ENCODE results near the gene ZNF507. TPM values are rescaled to one million over a fixed set of nuclear protein-coding genes. Genes with fewer than 3 reads are reported as not detected.
"Not testable (repeated sequence)": the region's sequence is repeated elsewhere in the genome, so short reads cannot be mapped to it uniquely, and the experiment has no call there.

ZNF507 gene
- total and polyA plus RNA-seq, 2 of the 8 experiments (the other 6 are each of a cell fraction or from before 2014, with no cell fraction given), result 8.6 to 28.8 TPM

- H4K5ac ChIP-seq (ENCODE audit: insufficient read length, low read depth, low read length); H3K9ac ChIP-seq (replicated peaks in 1 of 4; ENCODE audit: extremely low read depth in 1 of 4, low read depth in 3 of 4, low read length in 3 of 4); H2AFZ ChIP-seq (ENCODE audit: low read length); FAIRE-seq; DNase-seq (ENCODE audit: low read depth in 1 of 2, low spot score in 2 of 2); H4K8ac ChIP-seq (ENCODE audit: extremely low read depth, insufficient read depth, low read length); H3K18ac ChIP-seq (ENCODE audit: extremely low read depth, low read length); H3K79me2 ChIP-seq (ENCODE audit: control insufficient read depth in 1 of 2, insufficient read depth in 2 of 2, low read length in 2 of 2); H2AK5ac ChIP-seq (ENCODE audit: low read depth, low read length); CTCF ChIA-PET (ENCODE audit: partially characterized antibody); H3K4me1 ChIP-seq (replicated peaks in 1 of 4; ENCODE audit: control insufficient read depth in 3 of 4, insufficient read depth in 4 of 4, low read length in 3 of 4); H3K79me1 ChIP-seq (ENCODE audit: low read depth, low read length); H2BK20ac ChIP-seq (ENCODE audit: low read length); H4K91ac ChIP-seq (replicated peaks; ENCODE audit: insufficient read length, low read length); H3K27ac ChIP-seq (ENCODE audit: low read depth, low read length); H3K23me2 ChIP-seq (ENCODE audit: low read depth, low read length); H3K23ac ChIP-seq (ENCODE audit: insufficient read length); H2BK15ac ChIP-seq (ENCODE audit: low read length); H2BK12ac ChIP-seq (ENCODE audit: low read depth, low read length); H3K9me3 ChIP-seq (ENCODE audit: insufficient read depth in 2 of 2, low read depth in 1 of 2, low read length in 1 of 2); H3K4ac ChIP-seq (replicated peaks; ENCODE audit: insufficient read length, low read depth, low read length); H3K27me3 ChIP-seq (replicated peaks in 1 of 4; ENCODE audit: control insufficient read depth in 3 of 4, extremely low read depth in 1 of 4, insufficient read depth in 3 of 4, low read length in 3 of 4); H3K4me3 ChIP-seq (ENCODE audit: extremely low read depth in 1 of 4, insufficient read depth in 2 of 4, low read depth in 3 of 4, low read length in 4 of 4); H2BK5ac ChIP-seq (ENCODE audit: low read depth, low read length); H3K56ac ChIP-seq (replicated peaks; ENCODE audit: insufficient read length, low read depth, low read length); H3K14ac ChIP-seq (ENCODE audit: insufficient read length); H4K20me1 ChIP-seq (replicated peaks in 1 of 2; ENCODE audit: control insufficient read depth in 1 of 2, insufficient read depth in 2 of 2, low read length in 2 of 2); H2BK120ac ChIP-seq (replicated peaks; ENCODE audit: low read depth, low read length); H3K4me2 ChIP-seq (ENCODE audit: insufficient read depth in 1 of 2, low read depth in 2 of 2, low read length in 2 of 2): not testable (repeated sequence)
- POLR2A ChIA-PET (ENCODE audit: partially characterized antibody), result interaction anchor here (1.4 kb wide), 1 partner anchor 18 kb away, joined by 3 read pairs; the partner anchor contains the start of gene DPY19L3
- WGBS, 2 experiments (ENCODE audit: extremely low coverage in 1 of 2, insufficient coverage in 1 of 2, insufficient read length in 1 of 2, insufficient replicate concordance in 2 of 2, low coverage in 1 of 2, low lambda C conversion rate in 2 of 2, missing lambda C conversion rate in 1 of 2), result 96% methylated on average over 3 of the region's 3 CpGs; no CpG with 5 or more reads in 1 of the 2 experiments
- peaks cover 0 to 17% (median 4%) of the 10 kb centered on the region in 4 experiments; a peak in 5 of 8 replicates for H3K36me3 ChIP-seq (ENCODE audit: control insufficient read depth in 2 of 4, insufficient read depth in 4 of 4, low read length in 3 of 4)
Measured at GRCh38 chr19:32423944-32424343, 78.5 kb downstream of the ZNF507 start.
